Heart left ventricle (tissue), 13 donors: ENCODE results near the gene DNAI1.

Experiments used
- CTCF ChIP-seq, 12 donors: fragments of 200-600 bp; sonication (generic) in 4 of 12; IDR thresholded peaks; one replicate each; pipeline versions ENCODE4 v1.5.0 to v1.8.0; 2018 to 2022; ENCODE audit warnings: antibody characterized with exemption in 12 of 12, mild to moderate bottlenecking in 5 of 12
- POLR2A ChIP-seq, 2 donors: fragments of 450-650 bp; IDR thresholded peaks; one replicate each; pipeline ENCODE4 v1.6.1; 2017; ENCODE audit warnings: antibody characterized with exemption in 2 of 2, mild to moderate bottlenecking in 2 of 2, moderate library complexity in 2 of 2
- donor health status: ischemic (EF 13 %, LVEDD 7.1; RV severe dilation, severe dysfunction).
- donor health status: DM: no; HTN: yes; CAD: no.
- donor health status: DM: no; HTN: no; CAD: no.
- donor health status: ischemic (EF 25% LVEDD 6.9; RV normal size, moderate dysfunction).
- donor health status: ischemic (EF 25% LVEDD 5.7; RV mildly dilated, moderate dysfunction).
- donor health status: ischemic (EF 35%, LVEDD 5.7; RV mildly dilated, moderate dysfunction).
- donor health status: nonischemic (EF 11% LVEDD 7.7; RV severe dilation, severe dysfunction).
- donor health status: DM: yes; HTN: yes; CAD: no.
- donor health status: PGD.
- donor health status: ischemic (EF 29% LVEDD 5.4; RV normal size, mild dysfunction).
- donor health status: nonischemic (EF 23%, LVEDD 6.1; RV moderate dilation, normal function).

DNA sequence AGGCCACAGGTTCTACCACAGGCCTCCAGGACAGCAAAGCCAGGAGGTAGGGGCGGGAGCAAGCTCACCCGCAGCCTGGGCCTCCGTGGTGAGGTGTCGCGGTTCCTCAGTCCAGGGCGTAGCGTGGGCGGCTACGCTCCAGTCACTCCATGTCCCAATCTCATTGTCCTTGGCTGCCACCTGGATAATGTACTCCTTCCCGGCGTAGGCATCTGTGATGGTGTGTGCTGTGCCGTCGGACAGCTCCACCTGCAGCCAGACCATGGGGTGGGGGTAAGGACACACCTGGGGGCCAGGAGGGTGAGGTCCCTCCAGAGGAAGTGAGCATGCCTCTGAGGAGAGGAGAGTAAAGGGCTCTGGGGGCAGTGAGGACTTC is 94.0 kb downstream of the DNAI1 start:
- TF ChIP-seq CTCF (IDR thresholded peaks at IDR 0.05) (no peak), POLR2A (IDR thresholded peaks at IDR 0.05) (no peak)
